IMR-90 (cell line): ENCODE data around the gene MEGF8. TPM values are rescaled to one million over a fixed set of nuclear protein-coding genes. Genes with fewer than 3 reads are reported as not detected.

Source experiments
- ATAC-seq: fragments of 200-7000 bp; cut with Tn5 transposase; 2 replicates; pipeline ENCODE4 v1.9.1; 2020; ENCODE audit warnings: low read depth, mild to moderate bottlenecking, moderate library complexity
- BruUV-seq: library from RNA; stranded (reverse); fragments of 400-500 nt; replicated peaks from 2 replicates; lab custom pipeline; 2021; lab: Mats Ljungman, UMichigan
- CTCF ChIA-PET: fragments of 300-600 bp; formaldehyde crosslinking; extraction: SDS; loops from one replicate; lab custom pipeline; 2021; ENCODE audit warnings: antibody characterized with exemption; lab: Yijun Ruan, JAX
- POLR2A ChIA-PET: fragments of 300-600 bp; sonication (Branson Sonifier 250); formaldehyde crosslinking; loops from one replicate; lab custom pipeline; 2022; ENCODE audit warnings: antibody characterized with exemption; ENCODE audit not compliant: unreplicated experiment; lab: Charles Lee
- DNase-seq: peaks from one replicate; pipeline ENCODE4 v3.0.0; 2013
- H2AFZ ChIP-seq: replicated peaks from 2 replicates; pipeline ENCODE3; 2013; ENCODE audit warnings: low read length, mild to moderate bottlenecking; ENCODE audit not compliant: poor library complexity
- H2AK5ac ChIP-seq: 2 replicates; pipeline ENCODE4 v1.6.1; 2013; ENCODE audit warnings: low read depth, low read length, inconsistent platforms
- H2AK9ac ChIP-seq: replicated peaks from 2 replicates; pipeline ENCODE3; 2013; ENCODE audit warnings: mild to moderate bottlenecking, low read depth, low read length, moderate library complexity; ENCODE audit not compliant: poor library complexity
- H2BK120ac ChIP-seq: 2 replicates; pipeline ENCODE4 v1.6.1; 2013; ENCODE audit warnings: low read depth, low read length, inconsistent platforms
- H2BK15ac ChIP-seq: 3 replicates; pipeline ENCODE4 v1.6.1; 2013; ENCODE audit warnings: low read depth, low read length, inconsistent platforms
- H2BK20ac ChIP-seq: 2 replicates; pipeline ENCODE4 v1.6.1; 2013; ENCODE audit warnings: low read depth, mild to moderate bottlenecking, inconsistent platforms, low read length, moderate library complexity
- H2BK5ac ChIP-seq: 2 replicates; pipeline ENCODE4 v1.6.1; 2013; ENCODE audit warnings: mild to moderate bottlenecking, low read depth, low read length, inconsistent platforms; ENCODE audit not compliant: poor library complexity, severe bottlenecking
- H3K14ac ChIP-seq: replicated peaks from 2 replicates; pipeline ENCODE4 v1.6.1; 2013; ENCODE audit warnings: low read depth, low read length, inconsistent platforms
- H3K18ac ChIP-seq: 2 replicates; pipeline ENCODE4 v1.6.1; 2013; ENCODE audit warnings: low read depth, low read length, control low read depth
- H3K23ac ChIP-seq: 2 replicates; pipeline ENCODE4 v1.6.1; 2013; ENCODE audit warnings: low read depth, low read length, inconsistent platforms
- H3K27ac ChIP-seq: 2 replicates; pipeline ENCODE4 v1.5.1; 2013; ENCODE audit warnings: mild to moderate bottlenecking, control low read depth, low read length; ENCODE audit not compliant: insufficient read depth
- H3K27me3 ChIP-seq: 2 replicates; pipeline ENCODE4 v1.6.1; 2013; ENCODE audit warnings: low read length; ENCODE audit not compliant: control insufficient read depth, insufficient read depth
- H3K36me3 ChIP-seq: 2 replicates; pipeline ENCODE4 v1.6.1; 2013; ENCODE audit warnings: low read length, mixed read lengths; ENCODE audit not compliant: control insufficient read depth, insufficient read depth
- H3K4ac ChIP-seq: 2 replicates; pipeline ENCODE4 v1.6.1; 2013; ENCODE audit warnings: low read depth, low read length, inconsistent platforms
- H3K4me1 ChIP-seq: 2 replicates; pipeline ENCODE4 v1.6.1; 2013; ENCODE audit warnings: low read length, mixed read lengths; ENCODE audit not compliant: control insufficient read depth, insufficient read depth
- H3K4me2 ChIP-seq: 2 replicates; pipeline ENCODE4 v1.6.1; 2013; ENCODE audit warnings: low read depth, mild to moderate bottlenecking, control low read depth, low read length, moderate library complexity
- H3K4me3 ChIP-seq: 2 replicates; pipeline ENCODE4 v1.5.1; 2013; ENCODE audit warnings: low read depth, mild to moderate bottlenecking, control low read depth, low read length, moderate library complexity; ENCODE audit not compliant: insufficient read depth
- H3K56ac ChIP-seq: 2 replicates; pipeline ENCODE4 v1.6.1; 2013; ENCODE audit warnings: low read length, inconsistent platforms; ENCODE audit not compliant: insufficient read depth; ENCODE audit errors: extremely low read depth
- H3K79me1 ChIP-seq, 2 experiments: 2 replicates each; pipeline ENCODE4 v1.6.1; 2013; ENCODE audit warnings: low read length in 2 of 2, inconsistent platforms in 1 of 2, low read depth in 1 of 2
- H3K9ac ChIP-seq: 2 replicates; pipeline ENCODE4 v1.6.1; 2013; ENCODE audit warnings: low read depth, low read length, control low read depth
- H3K9me1 ChIP-seq: 2 replicates; pipeline ENCODE4 v1.6.1; 2013; ENCODE audit warnings: low read length, inconsistent platforms; ENCODE audit not compliant: insufficient read depth
- H3K9me3 ChIP-seq: 2 replicates; pipeline ENCODE4 v1.6.1; 2013; ENCODE audit warnings: low read length; ENCODE audit not compliant: control insufficient read depth, insufficient read depth
- H4K20me1 ChIP-seq: 2 replicates; pipeline ENCODE4 v1.6.1; 2013; ENCODE audit warnings: low read length, inconsistent platforms; ENCODE audit not compliant: insufficient read depth
- H4K5ac ChIP-seq: 2 replicates; pipeline ENCODE4 v1.6.1; 2013; ENCODE audit warnings: mild to moderate bottlenecking, low read depth, low read length, control low read depth
- H4K8ac ChIP-seq, 2 experiments: 2 replicates each; pipeline ENCODE4 v1.6.1; 2013; ENCODE audit warnings: low read depth in 2 of 2, low read length in 2 of 2, control low read depth in 1 of 2, inconsistent platforms in 1 of 2
- H4K91ac ChIP-seq: 2 replicates; pipeline ENCODE4 v1.6.1; 2013; ENCODE audit warnings: low read depth, low read length, inconsistent platforms; ENCODE audit not compliant: insufficient read depth
- BHLHE40 ChIP-seq: fragments of 150-350 bp; IDR thresholded peaks from 2 replicates; pipeline ENCODE4 v1.6.1; 2016; ENCODE audit warnings: mild to moderate bottlenecking, low read depth, low read length
- CEBPB ChIP-seq: IDR thresholded peaks from 2 replicates; pipeline ENCODE4 v1.6.1; 2012; ENCODE audit warnings: low read depth, low read length, improper control_type of control experiment
- CHD1 ChIP-seq: IDR thresholded peaks from 2 replicates; pipeline ENCODE4 v1.6.1; 2012; ENCODE audit warnings: low read depth, low read length, improper control_type of control experiment
- ELK1 ChIP-seq: fragments of 150-350 bp; IDR thresholded peaks from 2 replicates; pipeline ENCODE4 v1.6.1; 2016; ENCODE audit warnings: low read depth, mild to moderate bottlenecking, low read length, moderate library complexity, borderline replicate concordance
- FOS ChIP-seq: fragments of 150-350 bp; IDR thresholded peaks from 2 replicates; pipeline ENCODE4 v1.6.1; 2016; ENCODE audit warnings: low read depth, low read length
- MAFK ChIP-seq: IDR thresholded peaks from 2 replicates; pipeline ENCODE4 v1.6.1; 2012; ENCODE audit warnings: low read depth, low read length, improper control_type of control experiment
- MAZ ChIP-seq: IDR thresholded peaks from 2 replicates; pipeline ENCODE4 v1.6.1; 2012; ENCODE audit warnings: low read depth, mild to moderate bottlenecking, low read length, improper control_type of control experiment, moderate library complexity, borderline replicate concordance
- MXI1 ChIP-seq: IDR thresholded peaks from 2 replicates; pipeline ENCODE4 v1.6.1; 2012; ENCODE audit warnings: low read depth, mild to moderate bottlenecking, low read length, moderate library complexity, borderline replicate concordance
- NFE2L2 ChIP-seq: fragments of 150-350 bp; IDR thresholded peaks from 2 replicates; pipeline ENCODE4 v1.6.1; 2016; ENCODE audit warnings: low read depth, mild to moderate bottlenecking, low read length
- POLR2A ChIP-seq: IDR thresholded peaks from 2 replicates; pipeline ENCODE4 v1.6.1; 2012; ENCODE audit warnings: mild to moderate bottlenecking, low read depth, low read length
- RCOR1 ChIP-seq: IDR thresholded peaks from 2 replicates; pipeline ENCODE4 v1.6.1; 2012; ENCODE audit warnings: mild to moderate bottlenecking, low read length, improper control_type of control experiment; ENCODE audit not compliant: insufficient replicate concordance
- RFX5 ChIP-seq: IDR thresholded peaks from 2 replicates; pipeline ENCODE4 v1.8.0; 2012; ENCODE audit warnings: low read depth, mild to moderate bottlenecking, low read length, moderate library complexity
- SMC3 ChIP-seq: fragments of 150-350 bp; IDR thresholded peaks from 2 replicates; pipeline ENCODE4 v1.6.1; 2016; ENCODE audit warnings: low read depth, mild to moderate bottlenecking, antibody characterized with exemption, low read length, moderate library complexity
- USF2 ChIP-seq: fragments of 150-350 bp; IDR thresholded peaks from 2 replicates; pipeline ENCODE4 v1.6.1; 2017; ENCODE audit warnings: mild to moderate bottlenecking, antibody characterized with exemption, low read length, low read depth
- WGBS, 2 experiments: methylation state at CpG; one replicate each; pipeline versions ENCODE4 v1.1.5 to v1.1.7; 2013; ENCODE audit warnings: missing lambda C conversion rate in 2 of 2; ENCODE audit not compliant: insufficient read length in 1 of 2; ENCODE audit errors: extremely low coverage in 2 of 2; 5-methylcytosine and 5-hydroxymethylcytosine counted together
- dilution Hi-C: fragments of 300-500 bp; cut with HindIII; formaldehyde crosslinking; loops from one replicate; pipeline ENCODE4 v1.14.3; 2018; ENCODE audit warnings: low sequenced_read_pairs; ENCODE audit not compliant: unreplicated experiment
- in situ Hi-C: fragments of 300-500 bp; cut with MboI; formaldehyde crosslinking; loops from 3 replicates; pipeline ENCODE4 v1.14.3; 2019; ENCODE audit warnings: low sequenced_read_pairs, inconsistent platforms, mixed read lengths
- intact Hi-C: fragments of 100-400 bp; cut with micrococcal nuclease; formaldehyde crosslinking; loops from 2 replicates; pipeline ENCODE4 v1.10.0; 2022
- polyA plus RNA-seq, 3 experiments: library from polyadenylated mRNA; depleted of rRNA; stranded (reverse); fragments of >200 nt; gene quantifications; 2 replicates each; pipeline ENCODE4 v1.2.3, GENCODE V29; 2012; ENCODE audit warnings: low replicate concordance in 1 of 3
- total RNA-seq: library from RNA; depleted of rRNA; stranded (reverse); fragments of >200 nt; gene quantifications from 2 replicates; pipeline ENCODE4 v1.2.3, GENCODE V29; 2012

The MEGF8 gene
- total and polyA plus RNA-seq, 2 of the 4 experiments (the other 2 are of a cell fraction): 2.3 to 12.5 TPM

GRCh38 chr19:42378225-42379215 is 53.1 kb downstream of the MEGF8 start:
- no peak overlapping the region for H3K9ac ChIP-seq
- H3K18ac ChIP-seq: no peak overlapping the region
- POLR2A ChIA-PET: no interaction called here
- CTCF ChIA-PET: no interaction called here
- no peak overlapping the region for H2BK120ac ChIP-seq
- H3K79me1 ChIP-seq: no peaks in the 10 kb centered on the region
- DNase-seq (no peak), ATAC-seq (no peak)
- no peak overlapping the region for H3K56ac ChIP-seq
- peaks cover 3% of the 10 kb centered on the region; the same call in 1 of the 2 replicates for H3K9me1 ChIP-seq
- in situ Hi-C loops: no loop called here
- H3K4me1 ChIP-seq: no peaks in the 10 kb centered on the region
- peaks cover 20% of the 10 kb centered on the region for H3K36me3 ChIP-seq
- no peak overlapping the region for H2AK5ac ChIP-seq
- H4K20me1 ChIP-seq: peaks cover 2% of the 10 kb centered on the region; the same call in 1 of the 2 replicates
- peaks cover 16% of the 10 kb centered on the region for H3K27me3 ChIP-seq
- 83% methylated on average over 2 of the region's 17 CpGs; no CpG with 5 or more reads in 1 of the 2 experiments for WGBS, 2 experiments
- no peak overlapping the region for H2BK5ac ChIP-seq
- no peak overlapping the region for H3K4me2 ChIP-seq
- no peak overlapping the region for H4K8ac ChIP-seq
- no peak overlapping the region for H3K4ac ChIP-seq
- H3K14ac ChIP-seq: no peak overlapping the region
- H3K23ac ChIP-seq: no peak overlapping the region
- H2AFZ ChIP-seq: no peak overlapping the region
- H3K27ac ChIP-seq: no peak overlapping the region
- BruUV-seq: no TSS peak
- H2BK15ac ChIP-seq: no peak overlapping the region
- H2AK9ac ChIP-seq: peak overlapping the region; percentile 28
- H4K5ac ChIP-seq: no peak overlapping the region
- dilution Hi-C loops: no loop called here
- intact Hi-C loops: no loop called here
- H3K9me3 ChIP-seq: no peaks in the 10 kb centered on the region
- no peak overlapping the region for H3K4me3 ChIP-seq
- no peak overlapping the region for H4K91ac ChIP-seq
- no peak overlapping the region for H2BK20ac ChIP-seq
- no peak for TF ChIP-seq SMC3
- TF ChIP-seq NFE2L2: no peak
- no peak for TF ChIP-seq CEBPB
- TF ChIP-seq RCOR1: no peak
- TF ChIP-seq FOS: no peak
- no peak for TF ChIP-seq BHLHE40
- TF ChIP-seq MAZ: no peak
- TF ChIP-seq ELK1: no peak
- TF ChIP-seq POLR2A: no peak
- TF ChIP-seq MXI1: no peak
- no peak for TF ChIP-seq RFX5
- TF ChIP-seq USF2: no peak
- TF ChIP-seq CHD1: no peak
- no peak for TF ChIP-seq MAFK
